ENCODE results near the gene TIMP2. TPM values are rescaled to one million over a fixed set of nuclear protein-coding genes. Genes with fewer than 3 reads are reported as not detected.

TIMP2 gene
- total and polyA plus RNA-seq, 2 of the 4 experiments (the other 2 are of a cell fraction), result 43.9 to 416 TPM

DNA sequence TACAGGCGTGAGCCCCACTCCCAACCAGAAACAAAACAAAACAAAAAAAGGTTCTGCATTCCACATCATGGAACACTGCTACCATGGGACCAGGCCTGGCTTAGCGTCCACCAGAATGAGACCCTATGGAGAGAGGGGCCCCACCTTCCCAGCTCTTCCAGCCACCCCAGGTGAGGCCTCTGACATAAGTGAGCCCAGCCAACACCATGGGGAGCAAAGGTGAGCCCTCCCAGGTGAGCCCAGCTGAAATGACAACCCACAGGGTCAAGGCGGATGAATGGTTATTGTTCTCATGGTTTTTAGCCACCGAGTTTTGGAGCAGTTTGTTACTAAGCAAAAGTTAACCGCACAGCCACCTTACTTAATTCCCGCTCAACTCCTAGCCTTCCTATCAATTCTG is 38.2 kb upstream of the TIMP2 start:
- Histone ChIP-seq H2BK15ac (ENCODE audit: low read depth, low read length) (no peak overlapping the region), H3K4me1 (ENCODE audit: control insufficient read depth, insufficient read depth, low read length) (peaks cover 6% of the 10 kb centered on the region), H3K4ac (ENCODE audit: low read depth, low read length) (no peak overlapping the region), H3K56ac (ENCODE audit: extremely low read depth, insufficient read depth, low read length) (no peak overlapping the region), H3K9ac (ENCODE audit: low read depth, low read length) (no peak overlapping the region), H3K79me1 (ENCODE audit: low read depth in 1 of 2, low read length in 2 of 2) (no peaks in the 10 kb centered on the region; a peak in 1 of 4 replicates), H2AK5ac (ENCODE audit: low read depth, low read length) (peak overlapping the region; percentile 63; the same call in 1 of the 2 replicates), H4K8ac (ENCODE audit: low read depth in 2 of 2, low read length in 2 of 2) (no peak overlapping the region), H3K9me3 (ENCODE audit: control insufficient read depth, insufficient read depth, low read length) (no peaks in the 10 kb centered on the region), H3K27me3 (ENCODE audit: control insufficient read depth, insufficient read depth, low read length) (no peaks in the 10 kb centered on the region), H3K36me3 (ENCODE audit: control insufficient read depth, insufficient read depth, low read length) (peaks cover 7% of the 10 kb centered on the region; the same call in 1 of the 2 replicates), H2AFZ (replicated peaks; ENCODE audit: low read length, poor library complexity) (no peak overlapping the region), H3K23ac (ENCODE audit: low read depth, low read length) (no peak overlapping the region), H4K91ac (ENCODE audit: insufficient read depth, low read depth, low read length) (no peak overlapping the region), H2BK120ac (ENCODE audit: low read depth, low read length) (no peak overlapping the region), H2AK9ac (replicated peaks; ENCODE audit: low read depth, low read length, poor library complexity) (peak overlapping the region; percentile 75), H3K4me2 (ENCODE audit: low read depth, low read length) (no peak overlapping the region), H4K5ac (ENCODE audit: low read depth, low read length) (no peak overlapping the region), H3K27ac (ENCODE audit: insufficient read depth, low read length) (no peak overlapping the region), H4K20me1 (ENCODE audit: insufficient read depth, low read length) (no peaks in the 10 kb centered on the region), H3K18ac (ENCODE audit: low read depth, low read length) (no peak overlapping the region), H2BK5ac (ENCODE audit: low read depth, low read length, poor library complexity, severe bottlenecking) (no peak overlapping the region), H3K4me3 (ENCODE audit: insufficient read depth, low read depth, low read length) (no peak overlapping the region), H3K14ac (replicated peaks; ENCODE audit: low read depth, low read length) (no peak overlapping the region), H3K9me1 (ENCODE audit: insufficient read depth, low read length) (no peaks in the 10 kb centered on the region), H2BK20ac (ENCODE audit: low read depth, low read length) (no peak overlapping the region)
- 100% methylated on average over 1 of the region's 6 CpGs; no CpG with 5 or more reads in 1 of the 2 experiments for WGBS, 2 experiments (ENCODE audit: extremely low coverage in 2 of 2, insufficient read length in 1 of 2)
- BruUV-seq (replicated peaks), result no TSS peak
- DNase-seq (no peak), ATAC-seq (ENCODE audit: low read depth) (no peak)
- in situ Hi-C loops (cut with MboI; ENCODE audit: low sequenced_read_pairs), result loop anchor here (25.0 kb wide), 1 partner anchor 476 kb away; no protein-coding TSS in a partner anchor
- ChIA-PET CTCF (interaction anchor here (0.6 kb wide), 1 partner anchor 117 kb away, joined by 5 read pairs; no protein-coding TSS in a partner anchor), POLR2A (ENCODE audit: unreplicated experiment) (no interaction called here)
- intact Hi-C loops (cut with micrococcal nuclease), result no loop called here
- TF ChIP-seq MXI1 (IDR thresholded peaks at IDR 0.05; ENCODE audit: borderline replicate concordance, low read depth, low read length) (no peak), MAFK (IDR thresholded peaks at IDR 0.05; ENCODE audit: low read depth, low read length) (no peak), BHLHE40 (IDR thresholded peaks at IDR 0.05; ENCODE audit: low read depth, low read length) (no peak), NFE2L2 (IDR thresholded peaks at IDR 0.05; ENCODE audit: low read depth, low read length) (no peak), RAD21 (IDR thresholded peaks at IDR 0.05; ENCODE audit: low read length) (no peak), RCOR1 (IDR thresholded peaks at IDR 0.05; ENCODE audit: insufficient replicate concordance, low read length) (no peak), MAZ (IDR thresholded peaks at IDR 0.05; ENCODE audit: borderline replicate concordance, low read depth, low read length) (no peak), CEBPB (IDR thresholded peaks at IDR 0.05; ENCODE audit: low read depth, low read length) (no peak), RFX5 (IDR thresholded peaks at IDR 0.05; ENCODE audit: low read depth, low read length) (no peak), SMC3 (IDR thresholded peaks at IDR 0.05; ENCODE audit: low read depth, low read length) (no peak), CHD1 (IDR thresholded peaks at IDR 0.05; ENCODE audit: low read depth, low read length) (no peak), POLR2A (IDR thresholded peaks at IDR 0.05; ENCODE audit: low read depth, low read length) (no peak), FOS (IDR thresholded peaks at IDR 0.05; ENCODE audit: low read depth, low read length) (no peak)
- TF ChIP-seq, protein P1, sequence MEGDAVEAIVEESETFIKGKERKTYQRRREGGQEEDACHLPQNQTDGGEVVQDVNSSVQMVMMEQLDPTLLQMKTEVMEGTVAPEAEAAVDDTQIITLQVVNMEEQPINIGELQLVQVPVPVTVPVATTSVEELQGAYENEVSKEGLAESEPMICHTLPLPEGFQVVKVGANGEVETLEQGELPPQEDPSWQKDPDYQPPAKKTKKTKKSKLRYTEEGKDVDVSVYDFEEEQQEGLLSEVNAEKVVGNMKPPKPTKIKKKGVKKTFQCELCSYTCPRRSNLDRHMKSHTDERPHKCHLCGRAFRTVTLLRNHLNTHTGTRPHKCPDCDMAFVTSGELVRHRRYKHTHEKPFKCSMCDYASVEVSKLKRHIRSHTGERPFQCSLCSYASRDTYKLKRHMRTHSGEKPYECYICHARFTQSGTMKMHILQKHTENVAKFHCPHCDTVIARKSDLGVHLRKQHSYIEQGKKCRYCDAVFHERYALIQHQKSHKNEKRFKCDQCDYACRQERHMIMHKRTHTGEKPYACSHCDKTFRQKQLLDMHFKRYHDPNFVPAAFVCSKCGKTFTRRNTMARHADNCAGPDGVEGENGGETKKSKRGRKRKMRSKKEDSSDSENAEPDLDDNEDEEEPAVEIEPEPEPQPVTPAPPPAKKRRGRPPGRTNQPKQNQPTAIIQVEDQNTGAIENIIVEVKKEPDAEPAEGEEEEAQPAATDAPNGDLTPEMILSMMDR (conservative IDR thresholded peaks at IDR 0.05; ENCODE audit: low read depth, low read length), result no peak
- TF ChIP-seq, protein P2, sequence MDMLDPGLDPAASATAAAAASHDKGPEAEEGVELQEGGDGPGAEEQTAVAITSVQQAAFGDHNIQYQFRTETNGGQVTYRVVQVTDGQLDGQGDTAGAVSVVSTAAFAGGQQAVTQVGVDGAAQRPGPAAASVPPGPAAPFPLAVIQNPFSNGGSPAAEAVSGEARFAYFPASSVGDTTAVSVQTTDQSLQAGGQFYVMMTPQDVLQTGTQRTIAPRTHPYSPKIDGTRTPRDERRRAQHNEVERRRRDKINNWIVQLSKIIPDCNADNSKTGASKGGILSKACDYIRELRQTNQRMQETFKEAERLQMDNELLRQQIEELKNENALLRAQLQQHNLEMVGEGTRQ (IDR thresholded peaks at IDR 0.05; ENCODE audit: low read depth, low read length), result no peak
- TF ChIP-seq, protein P3, sequence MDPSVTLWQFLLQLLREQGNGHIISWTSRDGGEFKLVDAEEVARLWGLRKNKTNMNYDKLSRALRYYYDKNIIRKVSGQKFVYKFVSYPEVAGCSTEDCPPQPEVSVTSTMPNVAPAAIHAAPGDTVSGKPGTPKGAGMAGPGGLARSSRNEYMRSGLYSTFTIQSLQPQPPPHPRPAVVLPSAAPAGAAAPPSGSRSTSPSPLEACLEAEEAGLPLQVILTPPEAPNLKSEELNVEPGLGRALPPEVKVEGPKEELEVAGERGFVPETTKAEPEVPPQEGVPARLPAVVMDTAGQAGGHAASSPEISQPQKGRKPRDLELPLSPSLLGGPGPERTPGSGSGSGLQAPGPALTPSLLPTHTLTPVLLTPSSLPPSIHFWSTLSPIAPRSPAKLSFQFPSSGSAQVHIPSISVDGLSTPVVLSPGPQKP (IDR thresholded peaks at IDR 0.05; ENCODE audit: borderline replicate concordance, low read depth, low read length), result no peak
- dilution Hi-C loops (cut with HindIII; ENCODE audit: low sequenced_read_pairs, unreplicated experiment), result no loop called here
